ENCODE measurements around the gene NRN1L. TPM values are rescaled to one million over a fixed set of nuclear protein-coding genes. Genes with fewer than 3 reads are reported as not detected.
"Not testable (repeated sequence)": the region's sequence is repeated elsewhere in the genome, so short reads cannot be mapped to it uniquely, and the experiment has no call there.

NRN1L gene
- total RNA-seq, 2 experiments from 2014 or later, result 0.45 to 0.99 TPM

DNA sequence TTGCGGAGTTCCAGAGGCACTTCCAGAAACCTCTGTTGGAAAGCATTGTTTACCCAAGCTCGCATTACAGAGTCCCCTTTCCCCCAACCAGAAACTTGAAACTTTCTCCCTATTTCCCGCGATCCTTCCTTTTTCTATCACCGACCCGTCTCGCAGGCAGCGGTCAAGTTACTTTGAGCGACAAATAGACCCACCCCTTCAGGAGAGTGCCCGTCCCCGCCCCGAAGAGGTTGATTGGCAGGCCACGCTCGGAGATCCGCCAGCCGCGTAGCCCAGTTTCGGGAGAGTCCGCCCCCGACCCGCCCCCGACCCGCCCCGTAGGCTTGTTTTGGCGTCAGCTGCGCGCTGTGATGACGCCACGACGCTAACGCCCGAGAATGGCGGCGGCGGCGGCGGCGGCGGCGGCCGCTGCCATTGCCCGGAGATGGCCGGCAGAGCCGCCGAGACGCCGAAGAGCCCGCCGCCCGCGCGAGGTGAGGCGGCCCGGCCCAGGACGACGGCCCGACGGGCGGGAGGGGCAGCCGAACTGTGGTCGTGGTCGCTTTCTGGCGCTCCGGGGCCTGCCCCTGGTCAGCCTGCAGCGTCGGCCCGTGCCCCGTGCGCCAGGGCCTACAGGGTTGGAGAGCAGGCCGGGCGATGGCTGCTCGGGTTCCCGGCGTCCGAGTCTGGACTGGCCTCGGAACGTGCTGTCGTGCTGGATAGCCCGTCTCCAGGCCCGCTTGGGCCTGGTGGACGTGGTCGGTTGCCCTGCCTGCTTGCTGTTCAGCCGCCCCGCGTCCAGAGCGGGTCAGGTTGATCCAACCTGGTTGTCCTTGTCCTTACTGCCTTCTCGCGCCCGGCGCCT is 8.4 kb downstream of the NRN1L start, which contains the start of gene PSKH1:
TSS of gene PSKH1 (plus strand) at position 356 of the 844 bp plus-strand sequence. CDS start 15,496 bp downstream, outside the sequence.
- CTCF ChIA-PET, result interaction anchor here (0.8 to 3.5 kb wide), 10 partner anchors 9 to 147 kb away, joined by 3 to 18 read pairs (median 3); partner anchors contain the start of genes DDX28 and DUS2
- peak; percentile 98 for DNase-seq
- ATAC-seq, result peak; percentile 99
- no peaks in the 10 kb centered on the region for H3K27me3 Mint-ChIP-seq
- peaks cover 2% of the 10 kb centered on the region for H3K36me3 Mint-ChIP-seq
- H3K4me1 Mint-ChIP-seq, result peaks cover 22% of the 10 kb centered on the region
- H3K27ac Mint-ChIP-seq, result peak within 1 kb of the TSS; percentile 94
- peak within 1 kb of the TSS; percentile 95 for H3K4me3 Mint-ChIP-seq
- H3K9me3 Mint-ChIP-seq (ENCODE audit: low read depth), result no peaks in the 10 kb centered on the region

DNA sequence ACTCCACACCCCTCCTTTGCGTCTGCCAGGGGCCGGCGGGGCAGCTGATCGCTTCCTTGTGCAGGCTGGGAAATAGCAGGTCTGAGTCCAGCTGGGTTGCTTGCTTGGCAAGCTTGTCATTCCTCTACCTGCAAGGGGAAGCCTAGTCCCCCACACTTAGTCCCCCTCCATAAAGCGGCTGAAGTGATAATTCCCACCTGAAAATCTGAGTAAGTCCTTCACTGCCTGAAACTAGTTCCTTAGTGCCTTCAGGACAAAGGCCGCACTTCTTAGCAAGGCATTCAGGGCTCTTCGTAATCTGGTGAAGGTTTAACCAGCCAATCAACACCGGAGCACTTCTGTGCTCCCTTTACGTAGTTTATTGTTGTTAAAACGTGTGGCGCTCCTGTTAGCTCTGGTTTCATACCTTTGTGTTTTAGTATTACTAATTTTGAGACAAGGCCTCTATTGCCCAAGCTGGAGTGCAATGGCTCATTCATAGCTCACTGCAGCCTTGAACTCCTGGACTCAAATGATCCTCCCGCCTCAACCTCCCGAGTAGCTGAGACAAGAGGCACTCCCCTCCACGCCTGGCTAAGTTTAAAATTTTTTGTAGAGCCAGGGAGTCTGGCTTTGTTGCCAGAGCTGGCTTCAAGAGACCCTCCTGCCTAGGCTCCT is 9.2 kb downstream of the NRN1L start:
- Mint-ChIP-seq H3K27ac (peak overlapping the region; percentile 94), H3K27me3 (no peaks in the 10 kb centered on the region), H3K36me3 (peaks cover 2% of the 10 kb centered on the region), H3K4me1 (peaks cover 22% of the 10 kb centered on the region), H3K4me3 (peak overlapping the region; percentile 95), H3K9me3 (ENCODE audit: low read depth) (no peaks in the 10 kb centered on the region)
- peak; percentile 54 for DNase-seq
- CTCF ChIA-PET, result interaction anchor here (0.8 to 3.5 kb wide), 6 partner anchors 10 to 77 kb away, joined by 3 to 18 read pairs (median 4); no protein-coding TSS in a partner anchor
- no peak for ATAC-seq

DNA sequence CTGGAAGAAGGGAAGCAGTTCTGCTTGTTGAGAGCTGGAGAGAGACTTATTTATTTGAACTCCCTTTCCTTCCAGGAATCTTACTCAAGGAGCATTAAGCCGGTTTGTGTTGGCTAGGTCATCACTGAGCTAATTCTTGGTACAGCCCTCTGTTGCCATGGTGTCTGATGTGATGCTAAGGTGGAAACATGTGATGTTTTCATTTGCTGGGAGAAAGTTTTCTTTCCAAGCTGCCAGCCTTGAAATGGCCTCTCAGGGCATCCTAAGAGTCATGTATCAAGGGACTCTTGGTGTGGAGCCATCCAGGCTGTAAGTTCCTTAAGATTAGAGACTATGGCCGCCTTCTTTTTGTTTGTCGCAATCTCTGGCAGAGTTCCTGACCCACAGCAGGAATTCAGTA is 12.5 kb downstream of the NRN1L start:
- Mint-ChIP-seq H3K27me3 (no peaks in the 10 kb centered on the region), H3K27ac (no peak overlapping the region), H3K4me1 (peaks cover 22% of the 10 kb centered on the region), H3K9me3 (ENCODE audit: low read depth) (no peaks in the 10 kb centered on the region), H3K4me3 (no peak overlapping the region), H3K36me3 (peaks cover 2% of the 10 kb centered on the region)
- CTCF ChIA-PET, result interaction anchor here (1.2 to 2.1 kb wide), 4 partner anchors 13 to 144 kb away, joined by 3 to 7 read pairs (median 5); partner anchors contain the start of gene NRN1L
- DNase-seq (no peak), ATAC-seq (no peak)

DNA sequence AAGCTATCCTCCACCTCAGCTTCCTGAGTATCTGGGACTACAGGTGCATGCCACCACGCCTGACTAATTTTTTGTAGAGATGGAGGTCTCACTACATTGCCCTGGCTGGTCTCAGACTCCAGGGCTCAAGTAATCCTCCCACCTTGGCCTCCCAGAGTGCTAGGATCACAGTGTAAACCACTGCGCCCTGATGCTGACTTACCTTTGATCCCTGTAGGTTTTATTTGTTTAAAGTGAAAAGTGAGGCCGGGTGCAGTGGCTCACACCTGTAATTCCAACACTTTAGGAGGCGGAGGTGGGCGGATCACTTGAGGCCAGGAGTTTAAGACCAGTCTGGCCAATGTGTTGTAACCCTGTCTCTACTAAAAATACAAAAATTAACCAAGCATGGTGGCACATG is 17.0 kb downstream of the NRN1L start:
- Mint-ChIP-seq H3K4me3 (no peak overlapping the region), H3K36me3 (no peaks in the 10 kb centered on the region), H3K9me3 (ENCODE audit: low read depth) (no peaks in the 10 kb centered on the region), H3K27me3 (no peaks in the 10 kb centered on the region), H3K4me1 (no peaks in the 10 kb centered on the region), H3K27ac (no peak overlapping the region)
- CTCF ChIA-PET, result interaction anchor here (1.6 to 1.7 kb wide), 2 partner anchors 18 to 85 kb away, joined by 4 to 6 read pairs; no protein-coding TSS in a partner anchor
- DNase-seq, result no peak
- no peak for ATAC-seq

DNA sequence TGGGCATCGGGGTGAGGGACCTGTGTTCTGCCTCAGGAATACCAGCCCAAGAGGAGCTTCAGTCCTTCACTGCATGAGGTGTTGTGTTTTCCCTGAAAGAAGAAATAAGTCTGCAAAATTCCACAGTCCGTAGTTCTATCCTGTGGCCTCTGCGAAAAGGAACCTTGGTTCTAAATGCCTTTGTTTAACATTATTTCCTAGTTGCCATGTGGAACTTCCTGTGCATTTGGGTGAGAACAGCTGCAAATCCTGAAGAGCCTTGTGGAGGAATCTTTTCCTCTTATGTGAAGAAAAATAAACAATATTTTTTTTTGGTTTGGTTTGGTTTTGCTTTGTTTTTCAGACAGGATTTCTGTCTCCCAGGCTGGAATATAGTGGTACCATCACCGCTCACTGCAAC is 18.1 kb downstream of the NRN1L start:
- Mint-ChIP-seq H3K4me3 (no peak overlapping the region), H3K9me3 (ENCODE audit: low read depth) (no peaks in the 10 kb centered on the region), H3K4me1 (no peaks in the 10 kb centered on the region), H3K27ac (no peak overlapping the region), H3K27me3 (no peaks in the 10 kb centered on the region), H3K36me3 (no peaks in the 10 kb centered on the region)
- CTCF ChIA-PET, result interaction anchor here (0.6 to 1.9 kb wide), 2 partner anchors 84 to 86 kb away, joined by 4 to 7 read pairs; no protein-coding TSS in a partner anchor
- no peak for DNase-seq
- no peak for ATAC-seq

DNA sequence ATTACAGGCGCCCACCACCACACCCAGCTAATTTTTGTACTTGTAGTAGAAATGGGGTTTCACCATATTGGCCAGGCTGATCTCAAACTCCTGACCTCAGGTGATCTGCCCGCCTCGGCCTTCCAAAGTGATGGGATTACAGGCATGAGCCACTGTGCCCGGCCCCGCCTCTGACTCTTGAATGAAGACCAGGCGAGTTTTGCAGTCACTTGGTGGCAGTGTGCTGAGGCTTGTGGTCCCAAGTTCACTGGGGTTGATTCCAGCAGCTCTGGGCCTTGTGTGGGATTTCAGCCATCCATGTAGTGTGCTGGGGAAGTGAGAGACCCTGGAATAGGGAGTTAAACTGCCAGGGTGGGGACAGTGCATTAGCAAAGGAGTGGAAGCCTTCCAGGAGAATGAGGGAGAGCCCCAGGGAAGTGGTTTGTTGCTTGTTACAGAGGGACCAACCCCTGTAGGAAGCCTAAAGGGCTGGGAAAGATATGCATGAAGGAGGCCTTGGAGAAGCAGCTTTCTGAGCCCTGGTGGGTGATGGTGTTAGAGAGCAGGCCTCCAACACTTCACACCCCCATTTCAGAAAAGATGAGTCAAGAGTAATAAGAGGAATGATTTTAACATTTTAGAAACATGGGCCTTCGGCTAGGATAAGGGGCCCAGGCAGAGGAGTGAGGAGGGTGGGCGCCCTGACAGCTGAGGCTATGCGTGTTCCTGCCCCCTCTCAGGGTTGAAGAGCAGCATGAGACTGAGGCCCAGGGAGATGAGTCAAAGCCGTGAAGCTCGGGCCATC is 22.9 kb downstream of the NRN1L start:
- Mint-ChIP-seq H3K4me3 (no peak overlapping the region), H3K27ac (peak overlapping the region; percentile 0), H3K4me1 (peaks cover 17% of the 10 kb centered on the region), H3K9me3 (ENCODE audit: low read depth) (no peaks in the 10 kb centered on the region), H3K36me3 (peaks cover 4% of the 10 kb centered on the region), H3K27me3 (no peaks in the 10 kb centered on the region)
- no peak for ATAC-seq
- CTCF ChIA-PET, result interaction anchor here (1.7 kb wide), 1 partner anchor 24 kb away, joined by 7 read pairs; no protein-coding TSS in a partner anchor
- no peak for DNase-seq

DNA sequence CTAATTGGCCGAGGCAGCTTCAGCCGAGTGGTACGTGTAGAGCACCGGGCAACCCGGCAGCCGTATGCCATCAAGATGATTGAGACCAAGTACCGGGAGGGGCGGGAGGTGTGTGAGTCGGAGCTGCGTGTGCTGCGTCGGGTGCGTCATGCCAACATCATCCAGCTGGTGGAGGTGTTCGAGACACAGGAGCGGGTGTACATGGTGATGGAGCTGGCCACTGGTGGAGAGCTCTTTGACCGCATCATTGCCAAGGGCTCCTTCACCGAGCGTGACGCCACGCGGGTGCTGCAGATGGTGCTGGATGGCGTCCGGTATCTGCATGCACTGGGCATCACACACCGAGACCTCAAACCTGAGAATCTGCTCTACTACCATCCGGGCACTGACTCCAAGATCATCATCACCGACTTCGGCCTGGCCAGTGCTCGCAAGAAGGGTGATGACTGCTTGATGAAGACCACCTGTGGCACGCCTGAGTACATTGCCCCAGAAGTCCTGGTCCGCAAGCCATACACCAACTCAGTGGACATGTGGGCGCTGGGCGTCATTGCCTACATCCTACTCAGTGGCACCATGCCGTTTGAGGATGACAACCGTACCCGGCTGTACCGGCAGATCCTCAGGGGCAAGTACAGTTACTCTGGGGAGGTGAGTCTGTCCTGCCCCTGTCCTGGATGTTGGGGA is 24.5 kb downstream of the NRN1L start:
- Mint-ChIP-seq H3K4me3 (no peak overlapping the region), H3K27ac (peak overlapping the region; percentile 47), H3K36me3 (peaks cover 4% of the 10 kb centered on the region), H3K9me3 (ENCODE audit: low read depth) (no peaks in the 10 kb centered on the region), H3K4me1 (peaks cover 17% of the 10 kb centered on the region), H3K27me3 (no peaks in the 10 kb centered on the region)
- no peak for DNase-seq
- CTCF ChIA-PET, result interaction anchor here (1.0 kb wide), 1 partner anchor 93 kb away, joined by 4 read pairs; no protein-coding TSS in a partner anchor
- no peak for ATAC-seq

DNA sequence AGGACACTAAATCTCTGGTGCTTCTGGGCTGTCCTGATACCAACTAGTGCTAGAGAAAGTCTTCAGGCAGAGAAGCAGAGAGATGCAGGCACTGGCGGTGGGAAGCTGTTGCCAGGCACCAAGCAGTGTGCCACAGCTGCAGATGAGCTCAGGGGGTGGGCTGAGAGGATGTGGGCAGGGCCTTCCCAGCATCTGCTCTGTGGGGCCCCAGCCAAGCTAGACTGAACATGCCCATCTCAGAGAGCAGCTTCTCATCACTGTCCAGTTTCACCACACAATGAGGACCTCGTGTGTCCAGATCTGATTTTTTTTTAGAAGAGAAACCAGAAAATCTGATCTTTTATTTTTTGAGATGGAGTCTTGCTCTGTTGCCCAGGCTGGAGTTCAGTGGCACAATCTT is 25.5 kb downstream of the NRN1L start:
- ATAC-seq (peak; percentile 95), DNase-seq (peak; percentile 73)
- no peaks in the 10 kb centered on the region for H3K27me3 Mint-ChIP-seq
- H3K4me3 Mint-ChIP-seq, result no peak overlapping the region
- H3K9me3 Mint-ChIP-seq (ENCODE audit: low read depth), result no peaks in the 10 kb centered on the region
- peaks cover 4% of the 10 kb centered on the region for H3K36me3 Mint-ChIP-seq
- H3K4me1 Mint-ChIP-seq, result peaks cover 17% of the 10 kb centered on the region
- H3K27ac Mint-ChIP-seq, result peak overlapping the region; percentile 47
- CTCF ChIA-PET, result interaction anchor here (0.7 to 3.1 kb wide), 8 partner anchors 18 to 131 kb away, joined by 3 to 13 read pairs (median 5); no protein-coding TSS in a partner anchor

DNA sequence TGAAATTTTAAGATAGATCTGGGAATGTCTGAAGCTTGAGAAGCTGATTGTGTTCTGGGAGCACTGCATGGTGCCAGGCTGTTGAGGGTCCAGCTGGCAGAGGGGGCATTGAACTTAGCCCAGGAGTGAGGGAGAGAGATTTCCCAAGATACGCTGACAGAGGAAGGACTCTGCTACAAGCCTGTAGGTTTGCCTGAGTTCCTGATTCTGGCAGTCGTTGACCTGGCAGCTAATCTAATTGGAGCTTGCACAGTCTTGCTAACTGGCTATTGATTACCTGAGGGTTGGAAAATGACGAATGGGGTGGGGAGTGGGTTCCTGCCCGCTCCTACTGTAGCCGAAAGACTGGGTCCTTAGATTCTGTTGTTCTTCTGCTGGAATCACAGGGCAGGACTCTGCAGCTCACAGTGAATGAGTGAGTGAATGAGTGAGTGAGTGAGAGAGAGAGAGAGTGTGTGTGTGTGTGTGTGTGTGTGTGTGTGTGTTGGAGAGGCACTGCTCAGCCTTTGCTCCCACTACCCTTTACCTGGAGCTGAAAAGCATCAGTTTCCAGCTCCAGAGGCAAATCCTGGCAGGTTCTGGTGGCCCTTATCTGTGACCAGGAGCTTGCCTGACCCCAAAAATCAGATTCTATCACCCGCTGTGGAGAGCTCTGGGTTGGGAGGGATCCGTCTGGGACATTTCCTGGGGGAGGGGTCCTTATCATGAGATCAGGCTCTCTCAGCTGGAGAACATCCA is 30.2 kb downstream of the NRN1L start:
- DNase-seq, result no peak
- H3K27ac Mint-ChIP-seq, result no peak overlapping the region
- no peaks in the 10 kb centered on the region for H3K9me3 Mint-ChIP-seq (ENCODE audit: low read depth)
- H3K27me3 Mint-ChIP-seq, result no peaks in the 10 kb centered on the region
- no peak for ATAC-seq
- H3K4me1 Mint-ChIP-seq, result peaks cover 27% of the 10 kb centered on the region
- CTCF ChIA-PET, result interaction anchor here (0.8 to 2.4 kb wide), 4 partner anchors 13 to 99 kb away, joined by 3 to 10 read pairs (median 5); partner anchors contain the start of gene PSMB10
- H3K4me3 Mint-ChIP-seq, result no peak overlapping the region
- peaks cover 1% of the 10 kb centered on the region for H3K36me3 Mint-ChIP-seq

DNA sequence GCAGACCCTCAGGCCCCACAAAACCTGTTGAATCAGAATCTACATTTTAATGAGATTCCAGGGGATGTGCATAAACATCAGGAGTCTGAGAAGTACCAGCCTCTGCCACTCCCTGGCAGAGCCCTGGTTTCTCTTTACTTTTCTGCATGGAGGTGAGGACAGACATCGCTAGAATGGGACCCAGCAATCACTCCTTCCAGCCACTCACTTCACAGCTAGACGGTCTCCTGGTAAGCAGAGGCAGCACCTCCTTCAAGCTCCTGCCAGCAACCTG is 30.7 kb downstream of the NRN1L start:
- peaks cover 22% of the 10 kb centered on the region for H3K4me1 Mint-ChIP-seq
- H3K9me3 Mint-ChIP-seq (ENCODE audit: low read depth); H3K4me3 Mint-ChIP-seq; H3K36me3 Mint-ChIP-seq; ATAC-seq; H3K27me3 Mint-ChIP-seq; DNase-seq; H3K27ac Mint-ChIP-seq: not testable (repeated sequence)
- CTCF ChIA-PET, result interaction anchor here (0.8 to 2.4 kb wide), 3 partner anchors 13 to 21 kb away, joined by 3 to 10 read pairs (median 3); partner anchors contain the start of gene PSMB10

DNA sequence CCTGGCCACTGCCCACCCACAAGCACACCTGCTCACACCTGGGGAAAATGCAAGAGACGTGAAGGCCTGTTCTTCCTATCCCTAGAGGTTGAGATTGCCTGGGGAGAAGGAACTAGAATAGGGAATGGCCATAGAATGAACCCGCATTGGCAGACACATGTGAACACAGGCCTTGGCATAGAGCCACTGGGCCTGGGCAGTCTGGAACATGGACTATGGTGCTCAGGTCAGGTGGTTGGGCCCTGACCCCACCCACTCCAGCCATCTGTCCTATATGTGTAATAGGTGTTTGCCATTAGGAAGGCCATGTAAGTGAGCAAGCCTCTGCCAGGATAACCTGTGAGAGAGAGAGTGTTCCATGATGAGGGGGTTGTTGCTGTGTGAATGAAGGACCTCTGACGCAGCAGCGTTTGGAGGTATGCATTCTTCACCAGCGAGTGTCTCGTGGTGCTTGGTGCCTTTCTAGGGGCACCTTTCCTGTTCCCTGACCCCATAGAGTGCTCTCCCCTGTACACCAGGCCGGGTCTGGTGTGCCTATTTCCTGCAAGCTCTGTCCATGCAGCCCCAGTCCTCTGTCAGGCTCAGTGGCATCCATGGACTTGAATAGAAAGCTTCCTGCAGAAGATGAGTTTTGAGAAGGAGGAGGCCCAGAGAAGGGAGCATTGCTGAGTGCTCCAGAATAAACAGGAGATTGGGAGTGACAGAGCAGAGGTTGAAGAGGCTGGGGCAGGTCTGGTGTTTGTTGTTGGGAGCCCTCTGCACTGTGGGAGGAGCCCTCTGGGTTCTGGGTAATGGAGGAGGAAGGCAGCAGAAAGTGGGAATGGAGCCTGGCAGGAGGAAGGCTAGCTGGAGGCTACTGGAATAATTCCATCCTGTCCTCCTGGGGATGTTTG is 31.4 kb downstream of the NRN1L start:
- CTCF ChIA-PET, result interaction anchor here (0.8 to 0.9 kb wide), 2 partner anchors 12 to 16 kb away, joined by 3 read pairs; no protein-coding TSS in a partner anchor
- H3K27ac Mint-ChIP-seq, result peak overlapping the region; percentile 52

More for the DNA sequence above, 31.4 kb downstream of the NRN1L start:
- Mint-ChIP-seq H3K36me3 (peaks cover 3% of the 10 kb centered on the region), H3K9me3 (ENCODE audit: low read depth) (no peaks in the 10 kb centered on the region), H3K27me3 (no peaks in the 10 kb centered on the region), H3K4me1 (peaks cover 19% of the 10 kb centered on the region), H3K4me3 (no peak overlapping the region)
- ATAC-seq (no peak), DNase-seq (no peak)
